ENCODE results near the gene PDPK1. TPM values are rescaled to one million over a fixed set of nuclear protein-coding genes. Genes with fewer than 3 reads are reported as not detected.

The PDPK1 gene
- total and polyA plus RNA-seq, 3 experiments from 2014 or later = 46.2 to 58.5 (median 56.8) TPM

- Mint-ChIP-seq H3K9me3 (no peaks in the 10 kb centered on the region), H3K4me1 (peaks cover 36 to 42% (median 40%) of the 10 kb centered on the region in 3 donors), H3K27ac (peak overlapping the region; percentile 90 to 99 (median 96)), H3K27me3 (peaks cover 0 to 6% of the 10 kb centered on the region in 2 donors), H3K4me3 (peak overlapping the region; percentile 16 to 97 (median 91)), H3K36me3 (peaks cover 0 to 23% (median 0%) of the 10 kb centered on the region in 3 donors)
- ChIA-PET CTCF (interaction anchor here (1.3 to 1.4 kb wide), 2 partner anchors 9 to 10 kb away, joined by 3 to 6 read pairs; no protein-coding TSS in a partner anchor), POLR2A (no interaction called here)
- Histone ChIP-seq H3K4me3 (ENCODE audit: low read length) (no peak overlapping the region), H3K27ac (ENCODE audit: low read depth, low read length) (peak overlapping the region; percentile 86), H3K36me3 (ENCODE audit: insufficient read depth, low read length) (no peaks in the 10 kb centered on the region), H3K4me1 (ENCODE audit: insufficient read depth, low read length) (peaks cover 36% of the 10 kb centered on the region), H3K9me3 (ENCODE audit: low read length) (no peaks in the 10 kb centered on the region), H3K27me3 (ENCODE audit: insufficient read depth, low read length, poor library complexity, severe bottlenecking) (no peaks in the 10 kb centered on the region)
- peak in 1 of 5 donors; percentile 47 for DNase-seq
These were observed 25.7 kb upstream of the PDPK1 start for GRCh38 chr16:2511996-2512734.

- Histone ChIP-seq H3K9me3 (ENCODE audit: low read length) (no peaks in the 10 kb centered on the region), H3K4me3 (ENCODE audit: low read length) (peak overlapping the region; percentile 74), H3K4me1 (ENCODE audit: insufficient read depth, low read length) (peaks cover 41% of the 10 kb centered on the region), H3K27ac (ENCODE audit: low read depth, low read length) (peak overlapping the region; percentile 86), H3K27me3 (ENCODE audit: insufficient read depth, low read length, poor library complexity, severe bottlenecking) (no peaks in the 10 kb centered on the region), H3K36me3 (ENCODE audit: insufficient read depth, low read length) (no peaks in the 10 kb centered on the region)
- POLR2A ChIA-PET = interaction anchor here (0.6 to 2.3 kb wide), 6 partner anchors 19 to 1093 kb away, joined by 3 to 29 read pairs (median 4); partner anchors contain the start of genes CEMP1, ECI1 and PDPK1
- H3K4me1 Mint-ChIP-seq = peaks cover 43 to 49% (median 47%) of the 10 kb centered on the region in 3 donors
- peak in 3 of 5 donors; percentile 19 to 67 (median 60) for DNase-seq
- peak overlapping the region; percentile 91 to 99 (median 96) for H3K27ac Mint-ChIP-seq
- H3K36me3 Mint-ChIP-seq = peaks cover 0 to 28% (median 0%) of the 10 kb centered on the region in 3 donors
- peaks cover 0 to 6% of the 10 kb centered on the region in 2 donors for H3K27me3 Mint-ChIP-seq
- peak overlapping the region; percentile 88 to 97 (median 91) for H3K4me3 Mint-ChIP-seq
- CTCF ChIA-PET = interaction anchor here (1.4 to 2.9 kb wide), 2 partner anchors 11 to 20 kb away, joined by 6 to 10 read pairs; no protein-coding TSS in a partner anchor
- no peaks in the 10 kb centered on the region for H3K9me3 Mint-ChIP-seq
These were observed 25.0 kb upstream of the PDPK1 start for GRCh38 chr16:2512735-2513404.

- H3K4me3 ChIP-seq (ENCODE audit: low read length) = peak within 1 kb of the TSS; percentile 87
- DNase-seq = peak; percentile 88 to 94 (median 94)
- H3K4me1 Mint-ChIP-seq = peaks cover 50 to 57% (median 51%) of the 10 kb centered on the region in 3 donors
- H3K4me3 Mint-ChIP-seq = peak within 1 kb of the TSS; percentile 90 to 97 (median 94)
- H3K27me3 Mint-ChIP-seq = peaks cover 0 to 6% of the 10 kb centered on the region in 2 donors
- H3K9me3 ChIP-seq (ENCODE audit: low read length) = no peaks in the 10 kb centered on the region
- peak within 1 kb of the TSS; percentile 86 for H3K27ac ChIP-seq (ENCODE audit: low read depth, low read length)
- ChIA-PET POLR2A (interaction anchor here (0.6 to 2.3 kb wide), 8 partner anchors 18 to 1094 kb away, joined by 3 to 29 read pairs (median 4); partner anchors contain the start of genes CEMP1, ECI1 and PDPK1), CTCF (interaction anchor here (0.6 to 2.9 kb wide), 5 partner anchors 12 to 319 kb away, joined by 3 to 10 read pairs (median 4); partner anchors contain the start of gene PDPK1)
- H3K36me3 ChIP-seq (ENCODE audit: insufficient read depth, low read length) = no peaks in the 10 kb centered on the region
- peaks cover 0 to 31% (median 0%) of the 10 kb centered on the region in 3 donors for H3K36me3 Mint-ChIP-seq
- peak within 1 kb of the TSS; percentile 95 to 99 (median 98) for H3K27ac Mint-ChIP-seq
- H3K4me1 ChIP-seq (ENCODE audit: insufficient read depth, low read length) = peaks cover 49% of the 10 kb centered on the region
- H3K9me3 Mint-ChIP-seq = no peaks in the 10 kb centered on the region
- H3K27me3 ChIP-seq (ENCODE audit: insufficient read depth, low read length, poor library complexity, severe bottlenecking) = no peaks in the 10 kb centered on the region
These were observed 24.2 kb upstream of the PDPK1 start, which contains the start of gene ATP6V0C for GRCh38 chr16:2513405-2514332. Gene ATP6V0C (plus strand): TSS chr16:2513952. CDS start chr16:2514104, 152 bp downstream.

GRCh38 chr16:2514333-2515179, 23.3 kb upstream of the PDPK1 start:
- Histone ChIP-seq H3K27ac (ENCODE audit: low read depth, low read length) (peak overlapping the region; percentile 86), H3K4me1 (ENCODE audit: insufficient read depth, low read length) (peaks cover 57% of the 10 kb centered on the region), H3K4me3 (ENCODE audit: low read length) (peak overlapping the region; percentile 87), H3K27me3 (ENCODE audit: insufficient read depth, low read length, poor library complexity, severe bottlenecking) (no peaks in the 10 kb centered on the region), H3K36me3 (ENCODE audit: insufficient read depth, low read length) (peaks cover 6% of the 10 kb centered on the region), H3K9me3 (ENCODE audit: low read length) (no peaks in the 10 kb centered on the region)
- POLR2A ChIA-PET = interaction anchor here (1.0 to 2.3 kb wide), 4 partner anchors 17 to 23 kb away, joined by 4 to 29 read pairs (median 8); partner anchors contain the start of genes CEMP1 and PDPK1
- Mint-ChIP-seq H3K36me3 (peaks cover 0 to 37% (median under 1%) of the 10 kb centered on the region in 3 donors), H3K4me1 (peaks cover 52 to 66% (median 57%) of the 10 kb centered on the region in 3 donors), H3K27ac (peak overlapping the region; percentile 92 to 99 (median 95)), H3K4me3 (peak overlapping the region; percentile 90 to 97 (median 93)), H3K9me3 (no peaks in the 10 kb centered on the region), H3K27me3 (peaks cover 0 to 6% of the 10 kb centered on the region in 2 donors)
- peak in 4 of 5 donors; percentile 39 to 71 (median 49) for DNase-seq
- CTCF ChIA-PET = interaction anchor here (0.6 to 2.9 kb wide), 4 partner anchors 14 to 320 kb away, joined by 3 to 10 read pairs (median 4); partner anchors contain the start of gene PDPK1

- Mint-ChIP-seq H3K4me3 (peak overlapping the region; percentile 88 to 97 (median 93)), H3K27ac (peak overlapping the region; percentile 92 to 99 (median 95)), H3K27me3 (peaks cover 0 to 8% of the 10 kb centered on the region in 2 donors), H3K9me3 (no peaks in the 10 kb centered on the region), H3K4me1 (peaks cover 58 to 71% (median 62%) of the 10 kb centered on the region in 3 donors), H3K36me3 (peaks cover 0 to 41% (median 4%) of the 10 kb centered on the region in 3 donors)
- Histone ChIP-seq H3K9me3 (ENCODE audit: low read length) (no peaks in the 10 kb centered on the region), H3K27me3 (ENCODE audit: insufficient read depth, low read length, poor library complexity, severe bottlenecking) (no peaks in the 10 kb centered on the region), H3K27ac (ENCODE audit: low read depth, low read length) (peak overlapping the region; percentile 86), H3K36me3 (ENCODE audit: insufficient read depth, low read length) (peaks cover 7% of the 10 kb centered on the region), H3K4me3 (ENCODE audit: low read length) (peak overlapping the region; percentile 87), H3K4me1 (ENCODE audit: insufficient read depth, low read length) (peaks cover 61% of the 10 kb centered on the region)
- CTCF ChIA-PET = interaction anchor here (1.3 to 2.9 kb wide), 4 partner anchors 14 to 320 kb away, joined by 4 to 10 read pairs (median 4); partner anchors contain the start of gene PDPK1
- POLR2A ChIA-PET = interaction anchor here (0.5 to 2.3 kb wide), 5 partner anchors 17 to 30 kb away, joined by 4 to 29 read pairs (median 6); partner anchors contain the start of genes CEMP1 and PDPK1
- DNase-seq = no peak
These were observed 22.5 kb upstream of the PDPK1 start for GRCh38 chr16:2515180-2515851.
